OCI-LY7 (cell line): ENCODE measurements around the gene PARVB. TPM values are rescaled to one million over a fixed set of nuclear protein-coding genes. Genes with fewer than 3 reads are reported as not detected.

Source experiments
- BruUV-seq: library from RNA; stranded (reverse); fragments of 400-500 nt; replicated peaks from 2 replicates; lab custom pipeline; 2021; lab: Mats Ljungman, UMichigan
- CTCF ChIA-PET: fragments of 300-600 bp; sonication (Branson Sonifier 250); formaldehyde crosslinking; loops from one replicate; lab custom pipeline; 2022; ENCODE audit warnings: antibody characterized with exemption; ENCODE audit not compliant: unreplicated experiment; lab: Charles Lee
- POLR2A ChIA-PET: fragments of 300-600 bp; sonication (Branson Sonifier 250); formaldehyde crosslinking; loops from one replicate; lab custom pipeline; 2022; ENCODE audit warnings: antibody characterized with exemption; lab: Charles Lee
- DNase-seq: peaks from one replicate; pipeline ENCODE4 v3.0.0-alpha.2; 2015; ENCODE audit warnings: low spot score
- H2AFZ ChIP-seq: fragments of 200-600 bp; sonication (generic), shearing (Covaris generic); 2 replicates; pipeline ENCODE4 v1.6.1; 2014; ENCODE audit warnings: mild to moderate bottlenecking, antibody characterized with exemption, low read length, moderate library complexity
- H3K27ac ChIP-seq: fragments of 200-600 bp; sonication (generic); 2 replicates; pipeline ENCODE4 v1.5.1; 2014; ENCODE audit warnings: mixed run types, low read depth, mild to moderate bottlenecking, moderate library complexity, low read length, inconsistent platforms; ENCODE audit not compliant: poor library complexity, severe bottlenecking
- H3K36me3 ChIP-seq: fragments of 200-600 bp; sonication (generic); 2 replicates; pipeline ENCODE4 v1.6.1; 2014; ENCODE audit warnings: mild to moderate bottlenecking, antibody characterized with exemption, low read length, moderate library complexity, mixed read lengths; ENCODE audit not compliant: insufficient read depth
- H3K4me1 ChIP-seq: fragments of 200-600 bp; sonication (generic); 2 replicates; pipeline ENCODE4 v1.5.1; 2014; ENCODE audit warnings: mild to moderate bottlenecking, low read length; ENCODE audit not compliant: insufficient read depth, poor library complexity, severe bottlenecking
- H3K4me2 ChIP-seq: fragments of 200-600 bp; sonication (generic); 2 replicates; pipeline ENCODE4 v1.6.1; 2014; ENCODE audit warnings: mild to moderate bottlenecking, low read length
- H3K4me3 ChIP-seq: fragments of 200-600 bp; sonication (generic); 2 replicates; pipeline ENCODE4 v1.5.1; 2014; ENCODE audit warnings: mild to moderate bottlenecking, low read depth, low read length; ENCODE audit not compliant: poor library complexity, severe bottlenecking
- H3K79me2 ChIP-seq: fragments of 200-600 bp; sonication (generic); 2 replicates; pipeline ENCODE4 v1.6.1; 2016; ENCODE audit warnings: low read depth, mild to moderate bottlenecking, low read length, moderate library complexity, mixed read lengths; ENCODE audit not compliant: insufficient read depth
- H3K9me2 ChIP-seq: fragments of 200-600 bp; sonication (generic); 2 replicates; pipeline ENCODE4 v1.6.1; 2016; ENCODE audit warnings: mild to moderate bottlenecking, low read length, mixed read lengths; ENCODE audit not compliant: insufficient read depth
- H3K9me3 ChIP-seq: fragments of 200-600 bp; sonication (generic); 2 replicates; pipeline ENCODE4 v1.6.1; 2014; ENCODE audit warnings: mild to moderate bottlenecking, mixed run types, low read length, mixed read lengths
- H4K20me1 ChIP-seq: fragments of 200-600 bp; sonication (generic); 2 replicates; pipeline ENCODE4 v1.6.1; 2014; ENCODE audit warnings: mild to moderate bottlenecking, antibody characterized with exemption, low read length, moderate library complexity, mixed read lengths; ENCODE audit not compliant: insufficient read depth
- EZH2phosphoT487 ChIP-seq: fragments of 200-600 bp; sonication (generic); IDR thresholded peaks from 2 replicates; pipeline ENCODE4 v1.6.1; 2018; ENCODE audit warnings: low read depth, borderline replicate concordance, mild to moderate bottlenecking, mixed run types, antibody characterized with exemption, low read length, moderate library complexity, mixed read lengths
- intact Hi-C: fragments of 100-400 bp; cut with micrococcal nuclease; formaldehyde crosslinking; loops from one replicate; pipeline ENCODE4 v1.10.0; 2022; ENCODE audit not compliant: unreplicated experiment
- total RNA-seq, 2 experiments: library from RNA; depleted of rRNA in 1 of 2; stranded (reverse); fragments of >200 nt in 1 of 2; shearing (Covaris generic) in 1 of 2; gene quantifications; 2 replicates each; pipeline ENCODE4 v1.2.3, GENCODE V29; 2014 to 2022
- TF ChIP-seq, protein P1 (sequence below): fragments of 200-600 bp; sonication (generic); conservative IDR thresholded peaks from 2 replicates; pipeline ENCODE4 v1.5.1; 2014; ENCODE audit warnings: mild to moderate bottlenecking, antibody characterized with exemption, low read length, moderate library complexity, mixed read lengths

The PARVB gene
- total RNA-seq, 2 experiments from 2014 or later: 0.34 TPM; not detected in 1

DNA sequence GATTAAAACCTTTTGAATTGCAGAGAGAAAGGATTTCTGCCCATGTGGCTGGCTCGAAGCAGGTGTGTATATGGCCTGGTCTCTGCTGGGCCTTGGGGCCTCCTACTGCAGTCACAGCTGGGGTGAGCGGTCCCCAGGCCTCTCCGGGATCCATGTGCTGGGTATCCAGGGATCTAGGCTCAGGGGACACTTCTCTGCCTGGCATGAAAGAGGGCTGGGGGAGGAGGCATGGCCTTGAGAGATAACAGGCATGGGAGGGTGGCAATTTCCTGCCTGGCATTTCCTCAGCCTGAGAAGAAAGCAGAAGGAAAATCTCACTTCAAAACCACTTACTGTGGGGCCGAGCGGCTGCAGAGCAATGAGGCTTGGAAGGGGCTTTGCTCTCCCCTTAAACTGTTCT is 136.3 kb downstream of the PARVB start:
- ChIA-PET CTCF (no interaction called here), POLR2A (interaction anchor here (0.7 kb wide), 1 partner anchor 199 kb away, joined by 5 read pairs; no protein-coding TSS in a partner anchor)
- DNase-seq: no peak
- Histone ChIP-seq H3K36me3 (no peaks in the 10 kb centered on the region), H3K4me1 (no peaks in the 10 kb centered on the region), H3K27ac (no peak overlapping the region), H3K9me2 (no peaks in the 10 kb centered on the region), H3K9me3 (no peaks in the 10 kb centered on the region), H2AFZ (no peak overlapping the region), H3K79me2 (no peaks in the 10 kb centered on the region), H3K4me3 (no peak overlapping the region), H4K20me1 (no peaks in the 10 kb centered on the region), H3K4me2 (no peak overlapping the region)
- no TSS peak for BruUV-seq
- no peak for TF ChIP-seq EZH2phosphoT487
- TF ChIP-seq, protein P1, sequence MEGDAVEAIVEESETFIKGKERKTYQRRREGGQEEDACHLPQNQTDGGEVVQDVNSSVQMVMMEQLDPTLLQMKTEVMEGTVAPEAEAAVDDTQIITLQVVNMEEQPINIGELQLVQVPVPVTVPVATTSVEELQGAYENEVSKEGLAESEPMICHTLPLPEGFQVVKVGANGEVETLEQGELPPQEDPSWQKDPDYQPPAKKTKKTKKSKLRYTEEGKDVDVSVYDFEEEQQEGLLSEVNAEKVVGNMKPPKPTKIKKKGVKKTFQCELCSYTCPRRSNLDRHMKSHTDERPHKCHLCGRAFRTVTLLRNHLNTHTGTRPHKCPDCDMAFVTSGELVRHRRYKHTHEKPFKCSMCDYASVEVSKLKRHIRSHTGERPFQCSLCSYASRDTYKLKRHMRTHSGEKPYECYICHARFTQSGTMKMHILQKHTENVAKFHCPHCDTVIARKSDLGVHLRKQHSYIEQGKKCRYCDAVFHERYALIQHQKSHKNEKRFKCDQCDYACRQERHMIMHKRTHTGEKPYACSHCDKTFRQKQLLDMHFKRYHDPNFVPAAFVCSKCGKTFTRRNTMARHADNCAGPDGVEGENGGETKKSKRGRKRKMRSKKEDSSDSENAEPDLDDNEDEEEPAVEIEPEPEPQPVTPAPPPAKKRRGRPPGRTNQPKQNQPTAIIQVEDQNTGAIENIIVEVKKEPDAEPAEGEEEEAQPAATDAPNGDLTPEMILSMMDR: no peak
- intact Hi-C loops: no loop called here

DNA sequence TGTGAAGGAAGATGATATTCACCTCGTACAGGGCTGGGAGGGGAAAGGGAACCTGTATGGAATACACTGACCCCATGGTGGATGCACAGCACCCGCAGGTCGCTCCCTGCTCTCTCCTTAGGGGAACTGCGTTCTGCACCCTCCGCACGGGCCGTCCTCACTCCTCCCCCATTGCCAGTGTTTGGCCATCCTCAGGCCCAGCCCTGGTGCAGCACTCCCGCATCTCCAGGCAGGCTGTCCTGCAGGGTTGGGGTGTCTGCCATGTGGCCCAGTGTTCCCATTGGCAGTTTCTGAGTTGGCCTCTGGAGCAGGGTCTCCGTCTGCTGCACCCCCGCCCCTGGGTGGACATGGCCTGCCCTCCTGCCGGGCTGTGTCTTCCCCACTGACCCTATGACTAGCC is 137.6 kb downstream of the PARVB start:
- H2AFZ ChIP-seq: no peak overlapping the region
- CTCF ChIA-PET: no interaction called here
- POLR2A ChIA-PET: no interaction called here
- TF ChIP-seq, protein P1: no peak
- TF ChIP-seq EZH2phosphoT487: no peak
- intact Hi-C loops: no loop called here
- H3K4me3 ChIP-seq: no peak overlapping the region
- no TSS peak for BruUV-seq
- H3K79me2 ChIP-seq: no peaks in the 10 kb centered on the region
- no peaks in the 10 kb centered on the region for H3K9me3 ChIP-seq
- no peak overlapping the region for H3K27ac ChIP-seq
- H3K4me2 ChIP-seq: no peak overlapping the region
- no peak for DNase-seq
- no peaks in the 10 kb centered on the region for H3K9me2 ChIP-seq
- H3K4me1 ChIP-seq: no peaks in the 10 kb centered on the region
- no peaks in the 10 kb centered on the region for H4K20me1 ChIP-seq
- no peaks in the 10 kb centered on the region for H3K36me3 ChIP-seq

DNA sequence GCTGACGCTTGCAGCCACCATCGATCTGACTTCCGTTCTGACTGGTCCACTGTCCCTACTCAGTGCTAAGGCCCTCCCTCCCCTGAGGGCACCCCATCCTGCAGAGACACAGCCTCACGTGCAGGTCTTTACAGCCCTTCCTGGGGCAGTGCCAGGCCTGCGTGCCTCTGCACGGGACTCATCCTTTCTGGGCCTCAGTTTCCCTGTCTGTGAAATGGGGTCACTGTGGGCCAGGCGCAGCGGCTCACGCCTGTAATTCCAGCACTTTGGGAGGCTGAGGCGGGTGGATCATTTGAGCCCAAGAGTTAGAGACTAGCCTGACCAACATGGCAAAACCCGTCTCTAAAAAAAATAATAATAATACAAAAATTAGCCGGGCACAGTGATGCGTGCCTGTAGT is 138.9 kb downstream of the PARVB start:
- no peak for DNase-seq
- no peaks in the 10 kb centered on the region for H3K79me2 ChIP-seq
- intact Hi-C loops: no loop called here
- no peaks in the 10 kb centered on the region for H3K9me2 ChIP-seq
- CTCF ChIA-PET: no interaction called here
- H4K20me1 ChIP-seq: no peaks in the 10 kb centered on the region
- H3K27ac ChIP-seq: no peak overlapping the region
- H3K4me1 ChIP-seq: no peaks in the 10 kb centered on the region
- H3K36me3 ChIP-seq: no peaks in the 10 kb centered on the region
- no peak overlapping the region for H2AFZ ChIP-seq
- H3K9me3 ChIP-seq: no peaks in the 10 kb centered on the region
- TF ChIP-seq, protein P1: no peak
- no peak for TF ChIP-seq EZH2phosphoT487
- BruUV-seq: no TSS peak
- H3K4me2 ChIP-seq: no peak overlapping the region
- H3K4me3 ChIP-seq: no peak overlapping the region
- POLR2A ChIA-PET: no interaction called here
